ENCODE measurements around the gene UBE3A.

DNA sequence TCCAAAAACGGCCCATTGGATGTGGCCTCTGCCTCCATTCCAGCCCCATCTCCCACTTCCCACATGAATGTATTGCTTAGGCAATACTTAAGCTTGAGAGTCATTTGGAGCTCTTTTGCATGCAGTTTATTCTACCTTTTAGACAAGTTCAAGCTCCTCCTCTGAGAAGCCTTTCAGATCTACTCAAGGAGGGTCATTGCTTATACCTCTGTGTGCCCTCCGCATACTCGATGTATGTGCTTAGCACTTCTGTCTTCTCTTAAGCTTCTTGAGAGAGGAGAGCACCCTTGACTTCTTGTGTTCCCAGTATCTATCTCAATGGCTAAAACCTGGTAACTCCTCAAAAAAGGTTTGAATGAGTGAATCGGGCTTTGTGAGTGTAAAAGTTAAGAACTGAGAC is 6.6 kb upstream of the UBE3A start:
- no peak for TF ChIP-seq CTCF (IDR thresholded peaks at IDR 0.05; ENCODE audit: insufficient read depth, low read length, poor library complexity, severe bottlenecking)
- no peak for TF ChIP-seq EZH2phosphoT487 (conservative IDR thresholded peaks at IDR 0.05; ENCODE audit: low read length)
